AG04449 (cell line): Measurements from ENCODE around the gene ZC3HAV1L.

Source experiments
- CTCF ChIA-PET: fragments of 350-600 bp; formaldehyde crosslinking; extraction: SDS; loops from one replicate; lab custom pipeline; 2021; ENCODE audit warnings: antibody characterized with exemption; lab: Yijun Ruan, JAX
- POLR2A ChIA-PET: fragments of 400-600, 350-600 bp; formaldehyde crosslinking; extraction: SDS; loops from one replicate; lab custom pipeline; 2020; ENCODE audit warnings: antibody characterized with exemption, inconsistent platforms; lab: Yijun Ruan, JAX
- DNase-seq: peaks from one replicate; pipeline ENCODE4 v3.0.0-alpha.2; 2010; ENCODE audit warnings: low read depth, low spot score
- H3K4me3 ChIP-seq: 2 replicates; pipeline ENCODE4 v1.5.1; 2011; ENCODE audit warnings: low read depth, mild to moderate bottlenecking, control low read depth, low read length
- TF ChIP-seq, protein P1 (sequence below): IDR thresholded peaks from one replicate; pipeline ENCODE4 v1.5.1; 2011; ENCODE audit warnings: mild to moderate bottlenecking, moderate library complexity, low read length, control low read depth, inconsistent platforms; ENCODE audit not compliant: insufficient read depth; ENCODE audit errors: missing control alignments

Gene ZC3HAV1L

DNA sequence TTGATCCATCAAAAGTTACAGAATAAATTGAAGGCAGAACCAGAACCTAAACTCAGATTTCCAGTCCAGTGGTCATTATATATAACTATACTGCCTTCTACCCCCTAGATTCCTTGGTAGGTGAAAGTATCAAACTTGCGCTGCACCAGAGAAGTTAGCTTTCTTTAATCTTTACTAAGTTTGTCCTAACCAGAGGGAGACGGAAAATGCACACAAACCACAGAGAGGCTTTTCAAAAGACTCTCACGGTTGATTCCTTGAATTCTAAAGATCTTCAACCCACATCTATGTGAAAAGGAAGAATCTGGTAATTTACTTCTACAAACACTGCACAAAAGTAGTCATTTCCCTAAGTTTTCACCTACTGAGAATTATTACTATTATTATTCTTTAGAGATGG is 36.4 kb downstream of the ZC3HAV1L start:
- POLR2A ChIA-PET, result no interaction called here
- DNase-seq, result no peak
- TF ChIP-seq, protein P1, sequence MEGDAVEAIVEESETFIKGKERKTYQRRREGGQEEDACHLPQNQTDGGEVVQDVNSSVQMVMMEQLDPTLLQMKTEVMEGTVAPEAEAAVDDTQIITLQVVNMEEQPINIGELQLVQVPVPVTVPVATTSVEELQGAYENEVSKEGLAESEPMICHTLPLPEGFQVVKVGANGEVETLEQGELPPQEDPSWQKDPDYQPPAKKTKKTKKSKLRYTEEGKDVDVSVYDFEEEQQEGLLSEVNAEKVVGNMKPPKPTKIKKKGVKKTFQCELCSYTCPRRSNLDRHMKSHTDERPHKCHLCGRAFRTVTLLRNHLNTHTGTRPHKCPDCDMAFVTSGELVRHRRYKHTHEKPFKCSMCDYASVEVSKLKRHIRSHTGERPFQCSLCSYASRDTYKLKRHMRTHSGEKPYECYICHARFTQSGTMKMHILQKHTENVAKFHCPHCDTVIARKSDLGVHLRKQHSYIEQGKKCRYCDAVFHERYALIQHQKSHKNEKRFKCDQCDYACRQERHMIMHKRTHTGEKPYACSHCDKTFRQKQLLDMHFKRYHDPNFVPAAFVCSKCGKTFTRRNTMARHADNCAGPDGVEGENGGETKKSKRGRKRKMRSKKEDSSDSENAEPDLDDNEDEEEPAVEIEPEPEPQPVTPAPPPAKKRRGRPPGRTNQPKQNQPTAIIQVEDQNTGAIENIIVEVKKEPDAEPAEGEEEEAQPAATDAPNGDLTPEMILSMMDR, result no peak
- H3K4me3 ChIP-seq, result no peak overlapping the region
- CTCF ChIA-PET, result interaction anchor here (1.2 kb wide), 1 partner anchor 19 kb away, joined by 4 read pairs; no protein-coding TSS in a partner anchor

DNA sequence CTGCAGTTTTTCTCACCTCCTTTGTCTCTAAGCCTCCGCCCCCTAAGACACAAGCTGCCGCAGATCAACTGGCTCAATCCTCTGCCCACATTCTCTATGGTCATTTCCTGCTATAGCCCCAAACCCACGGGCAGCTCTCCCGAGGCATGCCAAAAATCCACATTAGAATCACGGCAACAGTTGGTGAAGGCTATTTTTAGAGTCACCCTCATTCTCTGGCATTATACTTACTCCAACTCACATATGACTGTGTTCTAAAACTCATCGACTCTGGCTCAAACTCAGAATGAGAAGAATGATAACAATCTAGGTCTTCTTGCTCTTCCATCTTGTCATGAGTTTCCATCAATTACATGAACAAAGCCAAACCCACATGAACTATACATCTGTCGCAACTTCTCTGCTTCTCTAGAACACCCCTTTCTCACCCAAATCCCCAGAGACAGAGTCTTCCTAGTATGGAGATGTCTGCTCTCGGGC is 43.8 kb downstream of the ZC3HAV1L start:
- TF ChIP-seq, protein P1, result no peak
- peak; percentile 85 for DNase-seq
- no peak overlapping the region for H3K4me3 ChIP-seq
- ChIA-PET CTCF (interaction anchor here (1.2 to 2.2 kb wide), 3 partner anchors 10 to 106 kb away, joined by 3 to 9 read pairs (median 4); no protein-coding TSS in a partner anchor), POLR2A (interaction anchor here (0.7 kb wide), 1 partner anchor 1065 kb away, joined by 3 read pairs; no protein-coding TSS in a partner anchor)

GRCh38 chr7:138987686-138988085 is 48.2 kb downstream of the ZC3HAV1L start:
- POLR2A ChIA-PET, result no interaction called here
- CTCF ChIA-PET, result interaction anchor here (1.2 kb wide), 1 partner anchor 12 kb away, joined by 4 read pairs; no protein-coding TSS in a partner anchor
- no peak for DNase-seq

GRCh38 chr7:138982204-138982623 is 53.6 kb downstream of the ZC3HAV1L start:
- no peak for DNase-seq
- POLR2A ChIA-PET, result interaction anchor here (0.6 kb wide), 1 partner anchor 8 kb away, joined by 3 read pairs; no protein-coding TSS in a partner anchor
- CTCF ChIA-PET, result interaction anchor here (0.7 to 1.5 kb wide), 6 partner anchors 9 to 109 kb away, joined by 3 to 9 read pairs (median 3); no protein-coding TSS in a partner anchor
- TF ChIP-seq, protein P1, result no peak
- H3K4me3 ChIP-seq, result peak overlapping the region; percentile 60

More at GRCh38 chr7:138987686-138988085, 48.2 kb downstream of the ZC3HAV1L start:
- H3K4me3 ChIP-seq, result no peak overlapping the region
- TF ChIP-seq, protein P1, result no peak

GRCh38 chr7:138981332-138982203 is 54.3 kb downstream of the ZC3HAV1L start, which contains the start of gene KIAA1549:
KIAA1549 (minus strand) TSS chr7:138981389; CDS start chr7:138981269, 120 bp downstream.
- peak within 1 kb of the TSS; percentile 66 for H3K4me3 ChIP-seq
- ChIA-PET CTCF (interaction anchor here (0.7 to 1.5 kb wide), 8 partner anchors 9 to 108 kb away, joined by 3 to 9 read pairs (median 4); no protein-coding TSS in a partner anchor), POLR2A (interaction anchor here (0.6 kb wide), 1 partner anchor 9 kb away, joined by 3 read pairs; no protein-coding TSS in a partner anchor)
- TF ChIP-seq, protein P1, result no peak
- no peak for DNase-seq
